Activated CD8-positive, alpha-beta memory T cell treated with anti-CD3 and anti-CD28 coated beads for 48 hours (primary cell): ENCODE measurements around the gene NSFL1C.
"Not testable (repeated sequence)": the region's sequence is repeated elsewhere in the genome, so short reads cannot be mapped to it uniquely, and the experiment has no call there.

ENCODE experiments used
- DNase-seq, 3 experiments: peaks; one replicate each; pipeline ENCODE4 v3.0.0-alpha.2; 2020; ENCODE audit warnings: low read depth in 2 of 3, low spot score in 2 of 3

The NSFL1C gene

GRCh38 chr20:1427457-1428054 is 39.1 kb downstream of the NSFL1C start:
- DNase-seq: no peak

GRCh38 chr20:1426231-1426849 is 40.3 kb downstream of the NSFL1C start:
- DNase-seq: no peak

GRCh38 chr20:1424336-1424735 is 42.3 kb downstream of the NSFL1C start:
- DNase-seq: no peak

- DNase-seq: no peak
These were observed 43.0 kb downstream of the NSFL1C start for GRCh38 chr20:1423625-1424106.

GRCh38 chr20:1423206-1423605 is 43.4 kb downstream of the NSFL1C start:
- DNase-seq: no peak

GRCh38 chr20:1422753-1423152 is 43.9 kb downstream of the NSFL1C start:
- DNase-seq: no peak

GRCh38 chr20:1420066-1420465 is 46.6 kb downstream of the NSFL1C start:
- no peak for DNase-seq

- no peak for DNase-seq
These were observed 48.3 kb downstream of the NSFL1C start for GRCh38 chr20:1418350-1418749.

- no peak for DNase-seq
These were observed 48.9 kb downstream of the NSFL1C start for GRCh38 chr20:1417790-1418189.

- DNase-seq: no peak
These were observed 49.4 kb downstream of the NSFL1C start for GRCh38 chr20:1417273-1417672.

GRCh38 chr20:1415667-1416468 is 50.8 kb downstream of the NSFL1C start:
- DNase-seq: no peak

- no peak for DNase-seq
These were observed 51.7 kb downstream of the NSFL1C start for GRCh38 chr20:1414982-1415381.

- no peak for DNase-seq
These were observed 60.8 kb downstream of the NSFL1C start for GRCh38 chr20:1405801-1406200.

- no peak for DNase-seq
These were observed 63.0 kb downstream of the NSFL1C start for GRCh38 chr20:1403624-1404023.

GRCh38 chr20:1402149-1402548 is 64.5 kb downstream of the NSFL1C start:
- DNase-seq: no peak

GRCh38 chr20:1401451-1401907 is 65.2 kb downstream of the NSFL1C start:
- DNase-seq: no peak

- DNase-seq: not testable (repeated sequence)
These were observed 66.8 kb downstream of the NSFL1C start for GRCh38 chr20:1399678-1400366.

- DNase-seq: not testable (repeated sequence)
These were observed 68.5 kb downstream of the NSFL1C start for GRCh38 chr20:1398185-1398584.

- no peak for DNase-seq
These were observed 68.9 kb downstream of the NSFL1C start for GRCh38 chr20:1397710-1398109.

GRCh38 chr20:1396702-1397101 is 69.9 kb downstream of the NSFL1C start:
- DNase-seq: no peak

- DNase-seq: no peak
These were observed 70.4 kb downstream of the NSFL1C start for GRCh38 chr20:1396264-1396663.
